Measurements from ENCODE around the gene ZNFX1. TPM values are rescaled to one million over a fixed set of nuclear protein-coding genes. Genes with fewer than 3 reads are reported as not detected.

The ZNFX1 gene
- total RNA-seq, result 26.6 and 28.1 TPM in 2 replicates

DNA sequence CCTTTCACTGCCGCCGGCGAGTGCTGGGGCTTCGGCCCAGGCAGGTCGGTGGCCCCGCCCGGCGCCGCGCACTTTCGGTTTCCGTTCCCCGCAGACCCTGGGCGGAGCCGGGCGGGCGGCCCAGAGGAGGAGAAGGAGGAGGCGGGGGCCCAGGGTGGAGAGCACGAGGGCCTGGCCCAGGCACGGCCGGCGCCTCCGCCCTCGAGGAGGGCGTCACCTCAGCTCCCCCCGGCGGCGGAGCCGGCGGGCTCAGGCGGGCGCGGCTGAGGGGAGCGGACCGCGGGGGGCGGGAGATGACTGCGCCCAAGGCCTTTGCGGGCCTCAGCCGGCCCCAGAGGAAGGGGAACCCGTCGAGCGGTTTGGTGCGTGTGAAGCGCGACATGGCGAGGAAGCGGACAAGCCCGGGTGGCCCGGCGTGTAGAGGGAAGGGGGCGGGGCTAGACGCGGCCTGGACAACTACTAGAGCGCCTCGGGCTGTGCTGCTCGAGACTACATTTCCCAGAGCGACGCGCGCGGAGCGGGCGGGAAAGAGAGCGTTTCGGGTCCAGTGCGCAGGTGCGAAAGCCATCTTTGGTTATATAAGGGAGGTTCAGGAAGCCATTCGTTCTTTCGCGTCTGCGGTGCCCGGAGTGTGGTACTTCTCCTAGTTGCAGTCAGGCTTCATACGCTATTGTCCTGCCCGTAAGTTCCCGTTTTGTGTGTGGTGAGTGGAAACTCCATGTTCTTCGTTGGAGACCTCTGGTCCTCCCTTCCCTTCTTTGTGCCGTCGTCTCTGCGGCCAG is at the start of gene ZNFX1:
TSS of gene ZNFX1 (minus strand) at position 22 of the 782 bp plus-strand sequence. CDS start 2,218 bp downstream, outside the sequence.

DNA sequence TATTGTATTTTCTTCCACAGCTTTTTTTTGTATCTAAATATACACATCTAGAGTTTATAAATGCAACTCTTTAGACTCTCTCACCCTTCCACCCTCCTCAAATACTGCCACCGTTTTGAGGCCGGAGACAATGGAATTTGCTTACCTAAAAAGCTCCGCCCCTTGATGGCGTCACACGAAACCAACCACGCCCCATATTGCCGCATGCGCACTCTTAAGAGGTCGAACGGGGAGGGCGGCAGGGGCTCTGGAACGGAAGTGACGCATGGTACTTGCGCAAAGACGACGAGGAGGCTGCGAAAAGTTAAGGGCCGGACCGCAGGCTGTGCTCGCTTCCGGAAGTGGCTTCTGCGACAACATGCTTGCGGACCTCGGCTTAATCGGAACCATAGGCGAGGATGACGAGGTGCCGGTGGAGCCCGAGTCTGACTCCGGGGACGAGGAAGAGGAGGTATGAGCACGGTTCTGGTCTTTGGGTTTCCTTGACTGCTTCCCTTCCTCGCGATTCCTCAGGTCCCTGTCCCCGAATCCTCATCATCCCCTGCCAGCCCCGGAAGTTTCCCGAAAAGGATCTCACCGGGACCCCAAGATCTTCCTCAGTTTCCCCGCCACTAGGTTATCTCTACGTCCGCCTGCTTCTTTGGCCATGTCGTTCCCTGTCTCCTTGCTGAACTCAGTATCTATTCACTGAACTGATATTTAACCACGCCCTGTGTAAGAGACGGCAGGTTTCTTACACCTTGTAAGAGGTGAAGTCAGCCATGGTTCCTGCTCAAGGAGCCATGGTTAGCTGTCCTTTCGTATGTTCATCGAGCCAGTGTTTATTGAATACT is 58.5 kb downstream of the ZNFX1 start, which contains the start of gene DDX27:
TSS of gene DDX27 (plus strand) at position 326 of the 833 bp plus-strand sequence. CDS start at position 359, 33 bp downstream.

Other genes with a start within 250 kb of the ZNFX1 start
- gene CSE1L, start 231.7 kb downstream of the ZNFX1 start, total RNA-seq, result 41.5 and 47.1 TPM in 2 replicates
- 34.0 and 37.5 TPM in 2 replicates for gene STAU1, start 89.7 kb downstream of the ZNFX1 start, total RNA-seq
- gene DDX27, start 58.6 kb downstream of the ZNFX1 start, total RNA-seq, result 31.9 and 33.7 TPM in 2 replicates
- under 0.01 TPM in 2 replicates for gene KCNB1, start 204.6 kb upstream of the ZNFX1 start, total RNA-seq